CD4-positive, alpha-beta memory T cell (primary cell): ENCODE measurements around the gene FREM3. TPM values are rescaled to one million over a fixed set of nuclear protein-coding genes. Genes with fewer than 3 reads are reported as not detected.

Source experiments
- CTCF ChIA-PET: fragments of 350-600 bp; sonication (Branson Sonifier 250); formaldehyde crosslinking; loops from one replicate; lab custom pipeline; 2021; ENCODE audit warnings: inconsistent platforms; ENCODE audit not compliant: partially characterized antibody; lab: Charles Lee
- POLR2A ChIA-PET: fragments of 350-600 bp; sonication (Branson Sonifier 250); formaldehyde crosslinking; loops from one replicate; lab custom pipeline; 2021; ENCODE audit not compliant: partially characterized antibody; lab: Charles Lee
- DNase-seq, 5 donors: peaks; one replicate each; pipeline versions ENCODE4 v3.0.0 to v3.0.0-alpha.2; 2020 to 2022; ENCODE audit warnings: mixed read lengths in 1 of 5
- H3K27ac ChIP-seq: one replicate; pipeline ENCODE4 v1.7.0; 2013; ENCODE audit warnings: low read depth, low read length
- H3K27me3 ChIP-seq: 2 replicates; pipeline ENCODE4 v1.7.0; 2013; ENCODE audit warnings: mild to moderate bottlenecking, low read length, moderate library complexity; ENCODE audit not compliant: insufficient read depth
- H3K36me3 ChIP-seq: 2 replicates; pipeline ENCODE4 v1.7.0; 2013; ENCODE audit warnings: mild to moderate bottlenecking, low read length, moderate library complexity; ENCODE audit not compliant: insufficient read depth
- H3K4me1 ChIP-seq: 2 replicates; pipeline ENCODE4 v1.7.0; 2013; ENCODE audit warnings: mild to moderate bottlenecking, low read length, moderate library complexity; ENCODE audit not compliant: insufficient read depth
- H3K4me3 ChIP-seq, 2 donors: one replicate each; pipeline ENCODE4 v1.7.0; 2013; ENCODE audit warnings: low read length in 2 of 2, mild to moderate bottlenecking in 1 of 2
- H3K9me3 ChIP-seq, 2 donors: one replicate each; pipeline ENCODE4 v1.7.0; 2013; ENCODE audit warnings: low read length in 2 of 2, control low read depth in 1 of 2; ENCODE audit not compliant: control insufficient read depth in 1 of 2
- H3K27ac Mint-ChIP-seq, 7 donors: one replicate each; pipeline ENCODE4 v1.8.0; 2020 to 2021; ENCODE audit warnings: mixed read lengths in 7 of 7, mild to moderate bottlenecking in 6 of 7, inconsistent platforms in 3 of 7, moderate library complexity in 3 of 7
- H3K27me3 Mint-ChIP-seq, 2 donors: one replicate each; pipeline ENCODE4 v1.8.0; 2020 to 2021; ENCODE audit warnings: mixed read lengths in 2 of 2
- H3K36me3 Mint-ChIP-seq, 2 donors: one replicate each; pipeline ENCODE4 v1.8.0; 2020 to 2021; ENCODE audit warnings: mixed read lengths in 2 of 2, inconsistent platforms in 1 of 2, mild to moderate bottlenecking in 1 of 2
- H3K4me1 Mint-ChIP-seq, 4 donors: one replicate each; pipeline ENCODE4 v1.8.0; 2020 to 2021; ENCODE audit warnings: mixed read lengths in 4 of 4, mild to moderate bottlenecking in 1 of 4
- H3K4me3 Mint-ChIP-seq, 8 donors: one replicate each; pipeline ENCODE4 v1.8.0; 2020 to 2021; ENCODE audit warnings: mixed read lengths in 8 of 8, mild to moderate bottlenecking in 7 of 8, moderate library complexity in 6 of 8, inconsistent platforms in 3 of 8
- H3K9me3 Mint-ChIP-seq, 8 donors: one replicate each; pipeline ENCODE4 v1.8.0; 2020 to 2021; ENCODE audit warnings: mixed read lengths in 8 of 8, mild to moderate bottlenecking in 5 of 8, inconsistent platforms in 3 of 8, moderate library complexity in 1 of 8
- intact Hi-C: fragments of 100-400 bp; cut with micrococcal nuclease; formaldehyde crosslinking; loops from one replicate; pipeline ENCODE4 v1.15.1; 2023
- polyA plus RNA-seq, 2 donors: library from polyadenylated mRNA; unstranded; fragments of 300-500 nt; fragmentation: Illumina TruSeq; gene quantifications; one replicate each; pipeline ENCODE4 v1.2.3, GENCODE V29; 2021
- total RNA-seq, 2 experiments: library from RNA; stranded (reverse); gene quantifications; one replicate each; pipeline ENCODE4 v1.2.3, GENCODE V29; 2021

Gene FREM3
- total and polyA plus RNA-seq, 4 experiments from 2014 or later = not detected

GRCh38 chr4:143617994-143618679 is 82.3 kb downstream of the FREM3 start:
- Mint-ChIP-seq H3K27me3 (no peaks in the 10 kb centered on the region), H3K36me3 (peaks cover 0 to 1% of the 10 kb centered on the region in 2 donors), H3K4me3 (no peak overlapping the region), H3K9me3 (peaks cover 0 to 4% (median 0%) of the 10 kb centered on the region in 8 donors), H3K27ac (no peak overlapping the region), H3K4me1 (peaks cover 0 to 17% (median 2%) of the 10 kb centered on the region in 4 donors)
- no peaks in the 10 kb centered on the region for H3K36me3 ChIP-seq
- intact Hi-C loops = no loop called here
- ChIA-PET POLR2A (no interaction called here), CTCF (no interaction called here)
- H3K27ac ChIP-seq = no peak overlapping the region
- H3K4me3 ChIP-seq = no peak overlapping the region
- no peak for DNase-seq
- no peaks in the 10 kb centered on the region for H3K27me3 ChIP-seq
- H3K4me1 ChIP-seq = no peaks in the 10 kb centered on the region
- H3K9me3 ChIP-seq = no peaks in the 10 kb centered on the region

- no peak overlapping the region for H3K27ac ChIP-seq
- CTCF ChIA-PET = no interaction called here
- Mint-ChIP-seq H3K9me3 (peaks cover 0 to 4% (median 0%) of the 10 kb centered on the region in 8 donors), H3K36me3 (peaks cover 0 to 1% of the 10 kb centered on the region in 2 donors), H3K27ac (no peak overlapping the region), H3K4me1 (peaks cover 0 to 17% (median 2%) of the 10 kb centered on the region in 4 donors), H3K27me3 (no peaks in the 10 kb centered on the region), H3K4me3 (no peak overlapping the region)
- POLR2A ChIA-PET = no interaction called here
- no peaks in the 10 kb centered on the region for H3K36me3 ChIP-seq
- peak in 2 of 5 donors; percentile 0 to 2 for DNase-seq
- H3K4me3 ChIP-seq = no peak overlapping the region
- no peaks in the 10 kb centered on the region for H3K4me1 ChIP-seq
- H3K27me3 ChIP-seq = no peaks in the 10 kb centered on the region
- no peaks in the 10 kb centered on the region for H3K9me3 ChIP-seq
- intact Hi-C loops = no loop called here
Measured at GRCh38 chr4:143616771-143617170, 83.7 kb downstream of the FREM3 start.

- Mint-ChIP-seq H3K27ac (no peak overlapping the region), H3K4me1 (no peaks in the 10 kb centered on the region), H3K9me3 (peaks cover 0 to 14% (median 3%) of the 10 kb centered on the region in 8 donors), H3K4me3 (no peak overlapping the region), H3K36me3 (no peaks in the 10 kb centered on the region), H3K27me3 (no peaks in the 10 kb centered on the region)
- Histone ChIP-seq H3K27ac (no peak overlapping the region), H3K9me3 (no peaks in the 10 kb centered on the region), H3K36me3 (no peaks in the 10 kb centered on the region), H3K4me3 (no peak overlapping the region), H3K27me3 (no peaks in the 10 kb centered on the region), H3K4me1 (no peaks in the 10 kb centered on the region)
- POLR2A ChIA-PET = no interaction called here
- intact Hi-C loops = no loop called here
- DNase-seq = no peak
- CTCF ChIA-PET = no interaction called here
Measured at GRCh38 chr4:143609492-143609891, 91.0 kb downstream of the FREM3 start.

GRCh38 chr4:143606480-143606879 is 94.0 kb downstream of the FREM3 start:
- ChIA-PET POLR2A (no interaction called here), CTCF (no interaction called here)
- peaks cover 0 to 14% (median 3%) of the 10 kb centered on the region in 8 donors for H3K9me3 Mint-ChIP-seq
- no peak overlapping the region for H3K4me3 Mint-ChIP-seq
- H3K36me3 ChIP-seq = no peaks in the 10 kb centered on the region
- H3K27me3 ChIP-seq = no peaks in the 10 kb centered on the region
- no peak overlapping the region for H3K27ac ChIP-seq
- H3K9me3 ChIP-seq = no peaks in the 10 kb centered on the region
- no peak overlapping the region for H3K27ac Mint-ChIP-seq
- no peaks in the 10 kb centered on the region for H3K27me3 Mint-ChIP-seq
- intact Hi-C loops = no loop called here
- no peaks in the 10 kb centered on the region for H3K4me1 ChIP-seq
- no peak for DNase-seq
- no peaks in the 10 kb centered on the region for H3K4me1 Mint-ChIP-seq
- no peak overlapping the region for H3K4me3 ChIP-seq
- H3K36me3 Mint-ChIP-seq = no peaks in the 10 kb centered on the region

- intact Hi-C loops = no loop called here
- no peaks in the 10 kb centered on the region for H3K4me1 ChIP-seq
Measured at GRCh38 chr4:143599827-143600226, 100.6 kb downstream of the FREM3 start.

GRCh38 chr4:143598816-143599215 is 101.7 kb downstream of the FREM3 start:
- intact Hi-C loops = no loop called here
- peaks cover 1 to 8% of the 10 kb centered on the region in 2 donors for H3K36me3 Mint-ChIP-seq
- H3K4me1 Mint-ChIP-seq = peaks cover 0 to 3% (median 0%) of the 10 kb centered on the region in 4 donors
- Histone ChIP-seq H3K27ac (no peak overlapping the region), H3K27me3 (no peaks in the 10 kb centered on the region), H3K36me3 (no peaks in the 10 kb centered on the region), H3K4me3 (no peak overlapping the region), H3K4me1 (no peaks in the 10 kb centered on the region), H3K9me3 (no peaks in the 10 kb centered on the region)
- DNase-seq = no peak
- peaks cover 4% of the 10 kb centered on the region in 2 donors for H3K27me3 Mint-ChIP-seq
- H3K4me3 Mint-ChIP-seq = no peak overlapping the region
- peaks cover 0 to 7% (median 1%) of the 10 kb centered on the region in 8 donors for H3K9me3 Mint-ChIP-seq
- ChIA-PET CTCF (no interaction called here), POLR2A (no interaction called here)
- H3K27ac Mint-ChIP-seq = no peak overlapping the region

More at GRCh38 chr4:143599827-143600226, 100.6 kb downstream of the FREM3 start:
- H3K4me3 ChIP-seq = no peak overlapping the region
- peaks cover 0 to 2% of the 10 kb centered on the region in 2 donors for H3K36me3 Mint-ChIP-seq
- no peak for DNase-seq
- peaks cover 0 to 3% (median 1%) of the 10 kb centered on the region in 8 donors for H3K9me3 Mint-ChIP-seq
- POLR2A ChIA-PET = no interaction called here
- H3K4me3 Mint-ChIP-seq = no peak overlapping the region
- H3K9me3 ChIP-seq = no peaks in the 10 kb centered on the region
- H3K27me3 Mint-ChIP-seq = peaks cover 0 to 4% of the 10 kb centered on the region in 2 donors
- peaks cover 0 to 3% (median 0%) of the 10 kb centered on the region in 4 donors for H3K4me1 Mint-ChIP-seq
- CTCF ChIA-PET = no interaction called here
- no peak overlapping the region for H3K27ac Mint-ChIP-seq
- no peaks in the 10 kb centered on the region for H3K36me3 ChIP-seq
- no peaks in the 10 kb centered on the region for H3K27me3 ChIP-seq
- no peak overlapping the region for H3K27ac ChIP-seq

- ChIA-PET CTCF (no interaction called here), POLR2A (no interaction called here)
- H3K36me3 Mint-ChIP-seq = peaks cover 1 to 8% of the 10 kb centered on the region in 2 donors
- Histone ChIP-seq H3K9me3 (no peaks in the 10 kb centered on the region), H3K36me3 (no peaks in the 10 kb centered on the region), H3K27me3 (no peaks in the 10 kb centered on the region), H3K4me1 (no peaks in the 10 kb centered on the region), H3K27ac (no peak overlapping the region), H3K4me3 (no peak overlapping the region)
- H3K4me3 Mint-ChIP-seq = no peak overlapping the region
- no peak for DNase-seq
- intact Hi-C loops = no loop called here
- peaks cover 0 to 13% (median 3%) of the 10 kb centered on the region in 8 donors for H3K9me3 Mint-ChIP-seq
- no peak overlapping the region for H3K27ac Mint-ChIP-seq
- H3K4me1 Mint-ChIP-seq = peaks cover 0 to 3% (median 0%) of the 10 kb centered on the region in 4 donors
- H3K27me3 Mint-ChIP-seq = peaks cover 4 to 7% of the 10 kb centered on the region in 2 donors
Measured at GRCh38 chr4:143597276-143597675, 103.2 kb downstream of the FREM3 start.
